Uterus (tissue), 2 donors: ENCODE measurements around the gene PHF19.

Experiments used
- POLR2A ChIP-seq, 2 donors: fragments of 450-650 bp; IDR thresholded peaks; one replicate each; pipeline ENCODE4 v1.6.1; 2016; ENCODE audit warnings: antibody characterized with exemption in 2 of 2, mild to moderate bottlenecking in 1 of 2, moderate library complexity in 1 of 2
- TF ChIP-seq, protein P1 (sequence below), 4 experiments: fragments of 200-600 bp in 2 of 4; fragments of 450-650 bp in 2 of 4; sonication (generic) in 2 of 4; IDR thresholded peaks; one replicate each; pipeline ENCODE4 v1.5.1; 2016 to 2019; ENCODE audit warnings: antibody characterized with exemption in 4 of 4, mild to moderate bottlenecking in 2 of 4, moderate library complexity in 1 of 4

DNA sequence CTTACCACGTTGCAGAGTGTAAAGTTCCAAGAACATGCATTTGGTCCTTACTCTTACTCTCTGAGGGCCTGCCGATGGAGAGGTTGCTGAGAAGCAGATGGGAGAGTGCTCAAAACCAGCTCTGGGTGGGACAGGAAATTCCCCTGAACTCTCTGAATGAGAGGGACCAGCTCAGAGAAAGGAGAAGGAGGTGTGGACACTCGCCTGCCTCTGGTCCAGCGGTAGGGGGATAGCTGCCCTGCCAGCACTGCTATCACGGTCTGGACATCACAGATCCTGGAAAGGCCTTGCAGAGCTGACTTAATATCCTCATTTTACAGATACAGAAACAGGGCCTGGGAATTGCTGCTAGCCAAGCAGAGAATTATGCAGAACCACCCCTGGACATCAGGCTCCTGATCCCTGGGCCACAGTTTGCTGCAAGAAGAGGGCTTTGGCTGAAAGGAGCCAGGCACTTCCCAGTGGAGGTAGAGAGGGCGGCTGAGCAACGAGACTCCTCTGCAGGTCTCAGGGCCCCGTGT lies 44.7 kb upstream of the PHF19 start:
- TF ChIP-seq, protein P1, sequence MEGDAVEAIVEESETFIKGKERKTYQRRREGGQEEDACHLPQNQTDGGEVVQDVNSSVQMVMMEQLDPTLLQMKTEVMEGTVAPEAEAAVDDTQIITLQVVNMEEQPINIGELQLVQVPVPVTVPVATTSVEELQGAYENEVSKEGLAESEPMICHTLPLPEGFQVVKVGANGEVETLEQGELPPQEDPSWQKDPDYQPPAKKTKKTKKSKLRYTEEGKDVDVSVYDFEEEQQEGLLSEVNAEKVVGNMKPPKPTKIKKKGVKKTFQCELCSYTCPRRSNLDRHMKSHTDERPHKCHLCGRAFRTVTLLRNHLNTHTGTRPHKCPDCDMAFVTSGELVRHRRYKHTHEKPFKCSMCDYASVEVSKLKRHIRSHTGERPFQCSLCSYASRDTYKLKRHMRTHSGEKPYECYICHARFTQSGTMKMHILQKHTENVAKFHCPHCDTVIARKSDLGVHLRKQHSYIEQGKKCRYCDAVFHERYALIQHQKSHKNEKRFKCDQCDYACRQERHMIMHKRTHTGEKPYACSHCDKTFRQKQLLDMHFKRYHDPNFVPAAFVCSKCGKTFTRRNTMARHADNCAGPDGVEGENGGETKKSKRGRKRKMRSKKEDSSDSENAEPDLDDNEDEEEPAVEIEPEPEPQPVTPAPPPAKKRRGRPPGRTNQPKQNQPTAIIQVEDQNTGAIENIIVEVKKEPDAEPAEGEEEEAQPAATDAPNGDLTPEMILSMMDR (IDR thresholded peaks at IDR 0.05) = no peak
- no peak for TF ChIP-seq POLR2A (IDR thresholded peaks at IDR 0.05)
